Caki2 (cell line): Measurements from ENCODE around the gene TMEM207. TPM values are rescaled to one million over a fixed set of nuclear protein-coding genes. Genes with fewer than 3 reads are reported as not detected.
"Not testable (repeated sequence)": the region's sequence is repeated elsewhere in the genome, so short reads cannot be mapped to it uniquely, and the experiment has no call there.

Experiments used
- DNase-seq: peaks from one replicate; pipeline ENCODE4 v3.0.0-alpha.2; 2015; ENCODE audit warnings: low read depth
- in situ Hi-C: cut with HindIII; loops from 2 replicates; pipeline ENCODE4 v1.10.0; 2016; ENCODE audit warnings: low sequenced_read_pairs, low pct_unique_long_range_greater_than_20kb, mixed read lengths
- total RNA-seq: library from RNA; depleted of rRNA; stranded (reverse); fragments of >200 nt; shearing (Covaris generic); gene quantifications from 2 replicates; pipeline ENCODE4 v1.2.3, GENCODE V29; 2014; ENCODE audit warnings: low replicate concordance; rRNA removed

TMEM207 gene
- not detected in 2 replicates for total RNA-seq

DNA sequence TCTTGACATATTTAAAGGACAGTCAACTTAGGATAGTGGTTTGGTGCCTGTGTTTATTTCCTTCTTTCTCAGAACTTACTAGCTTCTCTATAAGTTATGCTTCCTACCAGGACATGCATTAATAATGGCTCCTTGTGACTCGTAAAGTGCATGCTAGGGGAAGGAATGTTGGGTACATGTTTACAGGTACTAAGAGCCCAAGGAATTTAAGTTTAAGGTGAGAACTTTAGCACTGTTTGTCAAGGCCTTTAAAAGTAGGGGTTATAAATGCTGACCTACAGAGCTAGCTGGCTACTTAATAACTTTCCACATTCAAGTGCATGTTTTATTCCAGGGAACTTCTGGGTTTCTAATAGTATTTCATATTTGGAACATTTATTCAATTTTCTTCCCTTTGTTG, at the start of gene TMEM207:
Gene TMEM207 (minus strand): TSS at position 101 of the 400 bp plus-strand sequence. CDS start 92 bp downstream, at position 9.
- in situ Hi-C loops, result no loop called here
- DNase-seq, result no peak

DNA sequence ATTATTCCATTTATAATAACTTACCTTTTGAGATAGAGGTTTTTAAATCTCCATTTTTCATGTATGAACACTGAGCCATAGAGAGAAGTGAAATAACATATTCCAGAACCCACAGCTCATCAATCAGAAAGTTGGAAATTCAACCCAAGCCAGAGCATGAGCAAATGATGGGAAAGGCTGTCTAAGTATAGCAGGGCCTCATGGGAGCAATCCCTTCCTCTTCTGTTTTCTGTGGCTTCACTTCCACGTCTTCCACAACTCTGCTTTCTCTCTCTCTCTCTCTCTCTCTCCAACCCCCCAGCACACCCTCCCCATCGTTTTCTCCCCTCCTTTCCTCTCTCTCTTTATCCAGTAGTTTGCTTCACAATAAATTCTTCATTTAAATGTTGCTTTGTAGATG, 49.4 kb upstream of the TMEM207 start:
- DNase-seq, result no peak
- in situ Hi-C loops, result no loop called here

DNA sequence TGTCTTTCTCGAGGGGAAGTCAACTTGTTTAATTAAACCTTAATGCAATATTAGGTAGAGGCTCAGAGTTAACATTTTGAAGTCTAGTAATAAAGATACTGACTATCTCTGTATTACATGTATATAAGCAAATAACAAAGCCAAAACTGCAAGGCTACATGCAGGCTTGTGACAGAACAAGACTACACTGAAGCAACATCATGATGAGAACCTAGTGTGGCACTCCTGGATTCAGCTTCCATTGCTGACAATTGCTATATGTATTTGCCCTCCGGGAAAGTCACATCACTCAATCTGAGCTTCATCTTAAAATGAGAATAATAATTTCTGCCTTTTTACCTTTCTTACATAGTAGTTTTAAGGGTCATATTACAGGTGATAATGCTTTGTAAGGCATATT, 48.6 kb upstream of the TMEM207 start:
- no peak for DNase-seq
- in situ Hi-C loops, result no loop called here

DNA sequence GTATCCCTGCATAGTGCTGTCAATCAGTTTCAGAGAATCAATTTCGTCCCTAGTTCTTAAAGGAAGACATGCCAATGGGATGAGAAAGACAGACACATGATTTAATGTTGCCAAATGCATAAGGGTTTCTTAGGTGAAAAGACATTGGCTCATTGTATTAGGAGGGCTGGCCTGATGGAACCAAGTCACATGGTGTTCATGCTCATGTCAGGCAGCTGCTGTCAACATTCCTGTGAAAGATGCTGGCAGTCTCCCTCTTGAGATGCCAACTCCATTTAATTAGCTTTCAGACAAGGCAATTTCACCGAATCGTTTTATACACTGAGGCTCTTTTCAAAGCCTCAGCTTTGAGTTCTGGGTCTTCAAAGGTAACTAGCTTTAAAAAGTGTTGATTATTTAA, 48.1 kb upstream of the TMEM207 start:
- no peak for DNase-seq
- in situ Hi-C loops, result no loop called here

DNA sequence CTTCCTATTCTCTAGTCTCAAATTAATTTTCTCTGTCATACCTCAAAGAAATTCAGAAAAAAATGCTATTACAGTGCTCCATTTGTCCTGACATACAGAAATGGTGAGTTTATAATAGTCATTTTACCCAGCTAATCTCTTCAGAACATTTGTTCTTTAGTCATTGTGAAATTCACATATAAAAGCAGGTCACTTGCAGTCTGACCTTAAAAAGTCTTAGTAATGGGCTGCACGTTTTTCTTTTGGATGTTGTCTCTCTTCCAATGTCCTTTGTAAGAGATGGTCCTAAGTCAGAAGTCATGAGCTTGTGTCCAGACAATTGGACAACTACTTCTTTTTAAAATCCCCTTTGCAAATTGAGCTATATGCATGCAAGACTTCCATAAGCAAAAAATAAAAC, 47.2 kb upstream of the TMEM207 start:
- DNase-seq, result no peak
- in situ Hi-C loops, result no loop called here

DNA sequence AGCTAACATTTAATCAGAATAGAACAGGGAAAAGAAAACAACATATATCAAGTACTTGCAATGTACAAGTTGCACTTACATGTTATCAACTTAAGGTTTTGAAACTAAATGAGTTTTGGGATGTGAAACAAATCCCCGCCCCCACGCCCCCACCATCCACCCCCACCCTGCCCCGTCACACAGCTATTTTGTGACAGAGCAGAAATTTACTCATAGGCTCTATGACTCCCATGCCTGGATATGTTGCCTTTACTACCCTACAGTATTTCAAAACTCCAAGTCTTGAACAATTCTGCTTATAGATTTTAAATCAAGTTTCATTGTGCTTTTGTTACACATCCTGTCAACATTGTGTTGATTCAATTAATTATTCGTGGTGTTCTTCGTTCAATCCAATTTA, 46.1 kb upstream of the TMEM207 start:
- no peak for DNase-seq
- in situ Hi-C loops, result no loop called here

DNA sequence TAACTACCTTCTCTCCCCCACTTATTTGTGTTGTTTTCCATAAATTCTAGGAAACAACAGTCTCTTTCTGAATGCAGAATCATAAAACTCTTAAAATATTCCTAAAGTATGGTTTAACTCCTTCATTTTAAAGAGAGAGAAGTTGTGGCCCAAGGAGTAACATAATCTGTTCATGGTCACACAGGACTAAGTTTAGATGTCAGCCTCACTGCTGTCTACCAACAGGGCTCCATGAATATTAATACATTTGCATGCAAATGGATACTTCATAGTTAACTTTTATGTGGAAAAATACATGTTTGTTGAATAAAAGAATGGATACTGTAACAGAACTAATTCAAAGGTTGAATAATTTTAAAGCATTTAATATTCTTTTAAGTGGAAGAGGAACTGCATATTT, 45.7 kb upstream of the TMEM207 start:
- DNase-seq, result no peak
- in situ Hi-C loops, result no loop called here

DNA sequence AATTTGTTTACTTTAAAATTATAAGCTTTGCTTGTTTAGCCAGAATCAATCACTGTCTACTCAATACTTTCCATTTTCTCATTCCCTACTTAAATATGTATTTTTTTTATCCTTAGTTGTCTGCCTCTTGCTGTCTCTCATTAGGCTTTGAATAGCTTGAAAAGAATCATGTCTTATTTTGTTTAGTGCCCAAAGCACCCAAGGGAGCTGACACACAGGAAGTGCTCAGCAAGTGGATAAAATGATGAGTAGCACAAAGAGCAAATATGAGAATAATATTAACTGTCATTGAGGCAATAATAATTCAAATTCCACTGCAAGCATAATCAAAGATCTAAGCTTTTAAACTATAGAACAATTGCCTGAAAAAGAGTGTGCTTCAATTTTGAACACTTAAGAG, 45.2 kb upstream of the TMEM207 start:
- in situ Hi-C loops, result no loop called here

DNA sequence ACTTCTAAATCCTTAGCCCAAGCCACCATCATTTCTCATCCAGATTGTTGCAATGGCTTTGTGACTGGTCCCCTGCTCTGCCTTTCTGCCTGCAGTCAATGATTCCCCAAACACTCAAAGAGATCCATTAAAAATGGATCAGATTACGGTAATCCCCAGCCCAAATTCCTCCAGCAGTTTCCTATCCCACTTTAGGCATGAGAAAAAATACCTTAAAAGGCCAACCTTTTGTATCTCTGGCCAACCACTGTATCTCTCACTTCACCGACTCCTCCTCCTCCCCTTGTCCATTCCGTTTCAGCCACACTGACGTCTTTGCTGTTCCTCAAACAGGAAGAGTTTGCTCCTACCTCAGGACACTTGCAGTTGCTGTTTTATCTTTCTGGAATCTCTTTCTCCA, 43.3 kb upstream of the TMEM207 start:
- no peak for DNase-seq
- in situ Hi-C loops, result no loop called here

More for the DNA sequence above, 45.2 kb upstream of the TMEM207 start:
- no peak for DNase-seq

DNA sequence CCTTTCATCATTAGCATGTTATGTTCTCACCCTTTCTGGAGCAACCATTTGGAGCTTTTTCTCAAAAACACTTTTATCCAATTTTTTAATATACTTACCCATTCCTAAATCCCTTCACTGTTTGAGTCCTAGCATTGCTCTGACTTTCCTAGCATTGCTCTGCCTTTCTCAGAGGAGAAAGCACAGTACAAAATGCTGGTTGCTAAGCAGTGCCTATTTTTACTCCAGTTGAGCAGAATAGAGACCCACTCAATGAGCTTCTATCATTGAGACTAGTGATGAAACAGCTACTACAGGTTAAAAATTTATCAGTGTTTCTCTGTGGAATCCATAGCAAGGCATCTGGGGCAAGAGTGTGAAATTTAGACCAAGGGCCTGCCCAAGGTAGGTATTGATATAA, 42.4 kb upstream of the TMEM207 start:
- in situ Hi-C loops, result no loop called here
- no peak for DNase-seq

DNA sequence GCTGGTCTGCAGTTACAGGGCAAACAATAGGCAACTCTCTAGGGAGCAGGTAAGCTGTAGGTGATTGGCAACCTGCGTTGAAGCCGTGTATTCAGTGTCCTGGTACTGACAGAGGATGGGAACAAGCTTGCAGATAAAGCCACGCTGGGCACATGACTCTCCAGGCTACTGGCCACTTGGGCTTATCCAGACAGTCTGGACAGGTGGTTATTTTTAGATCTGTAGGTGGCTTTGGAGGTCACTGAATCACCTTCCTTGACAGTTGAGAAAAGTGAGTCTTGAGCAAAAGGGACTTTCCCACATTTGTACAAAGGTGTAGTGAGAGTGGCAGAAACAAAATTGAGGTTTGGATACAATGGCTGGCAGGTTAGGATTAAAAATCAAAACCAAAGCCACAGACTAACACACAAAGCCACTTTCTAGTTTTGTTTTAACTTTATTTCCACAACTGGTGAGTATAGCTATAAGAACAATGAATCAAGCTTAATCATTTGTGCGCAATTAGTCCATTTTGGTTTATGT, 41.9 kb upstream of the TMEM207 start:
- in situ Hi-C loops, result no loop called here
- DNase-seq, result peak; percentile 33

DNA sequence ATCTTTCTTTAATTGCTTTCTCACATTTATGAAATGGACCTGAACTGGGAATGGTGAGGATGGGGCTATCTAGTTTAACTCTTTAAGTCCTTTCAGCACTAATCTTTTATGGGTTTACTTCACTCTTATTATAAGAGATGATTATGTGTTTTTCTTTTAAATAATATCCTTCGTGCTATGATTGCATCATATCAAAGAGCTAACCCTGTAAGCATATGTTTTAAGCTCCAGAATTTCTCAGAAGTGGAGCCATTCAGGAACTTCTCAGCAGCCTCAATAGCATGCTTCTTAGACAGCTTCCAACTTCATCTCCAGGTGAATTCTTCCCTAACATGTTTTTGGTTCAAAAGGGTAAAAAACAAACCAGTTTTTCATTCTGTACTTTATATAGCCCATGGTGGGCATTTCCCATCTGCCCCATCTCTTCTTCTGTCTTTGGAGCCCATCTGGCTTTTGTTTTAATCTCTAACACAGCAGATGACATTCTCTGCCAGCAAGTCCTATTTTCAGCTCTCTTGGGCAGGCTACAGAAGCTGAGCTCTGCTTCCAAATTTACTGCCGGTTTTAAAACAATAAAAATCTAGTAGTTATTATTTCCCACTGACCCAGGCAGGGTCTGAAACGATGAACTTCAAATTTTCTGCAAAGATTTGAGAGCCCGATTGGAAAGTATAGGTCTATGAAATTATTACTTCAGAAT, 37.4 kb upstream of the TMEM207 start:
- in situ Hi-C loops, result no loop called here
- DNase-seq, result no peak

DNA sequence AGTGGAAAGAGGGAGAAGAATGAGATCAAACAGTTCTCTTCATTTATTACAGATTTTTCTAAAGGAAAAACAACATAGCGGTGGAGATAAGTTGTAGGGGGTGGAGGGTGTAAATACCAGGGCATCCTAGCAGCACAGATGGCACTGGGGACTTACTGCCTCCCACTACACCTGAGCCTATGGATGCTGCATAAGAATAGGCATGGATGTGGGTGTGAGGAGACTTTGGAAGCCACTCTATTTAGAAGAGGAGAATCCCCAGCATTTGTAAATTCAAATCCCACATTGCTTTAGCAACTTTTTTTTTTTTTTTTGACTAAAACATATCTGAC, 36.8 kb upstream of the TMEM207 start:
- in situ Hi-C loops, result no loop called here
- DNase-seq, result no peak

DNA sequence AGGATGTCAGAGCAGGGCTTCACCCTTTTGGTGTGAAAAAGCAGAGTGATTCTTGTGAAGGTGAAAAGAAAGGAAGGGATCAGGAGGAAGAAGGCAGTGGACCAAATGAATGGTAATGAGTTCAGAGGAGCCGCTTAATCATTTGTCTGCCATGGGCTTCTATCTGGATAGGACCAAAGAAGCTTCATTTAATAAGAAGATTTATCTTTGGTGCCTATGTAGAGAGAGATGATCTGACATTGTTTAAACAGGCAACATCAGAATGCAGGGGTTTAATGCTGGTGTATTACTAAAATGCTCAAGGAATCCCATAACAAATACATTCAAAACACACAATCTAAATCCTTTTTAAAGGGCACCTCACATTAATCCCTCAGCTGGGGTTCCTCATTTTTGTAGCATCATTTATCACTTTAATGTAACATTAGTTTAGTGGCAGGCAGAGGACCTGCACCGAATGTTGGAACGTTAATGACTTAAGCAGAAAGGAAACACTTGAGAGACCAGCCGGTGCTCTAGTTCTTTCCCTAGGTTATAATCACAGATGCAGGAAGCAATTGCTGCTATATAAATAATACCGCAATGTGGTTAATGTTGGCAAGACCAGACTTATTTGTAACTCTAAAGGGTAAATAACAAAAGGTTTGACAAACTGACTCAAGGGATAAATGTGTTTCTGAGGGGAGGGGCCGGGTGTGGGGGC, 36.3 kb upstream of the TMEM207 start:
- no peak for DNase-seq
- in situ Hi-C loops, result no loop called here

DNA sequence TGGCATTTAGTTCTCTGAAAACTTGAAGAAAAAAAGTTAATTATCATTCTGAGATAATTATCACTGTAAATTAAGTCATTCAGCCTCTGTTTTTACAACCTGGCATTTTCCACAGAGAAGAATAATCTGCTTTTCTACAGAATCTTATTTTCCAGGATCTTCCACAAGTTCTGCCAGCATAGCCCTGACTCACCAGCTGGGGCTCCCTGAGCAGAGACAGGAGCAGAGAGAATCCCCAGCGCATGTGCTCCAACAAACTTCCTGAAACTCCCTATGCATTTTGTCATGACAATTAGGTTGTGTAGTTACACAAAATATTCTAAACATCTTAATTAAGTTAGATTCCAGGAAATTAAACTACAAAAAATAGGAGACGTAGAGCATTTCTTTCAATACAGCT, 32.1 kb upstream of the TMEM207 start:
- DNase-seq, result no peak
- in situ Hi-C loops, result no loop called here

DNA sequence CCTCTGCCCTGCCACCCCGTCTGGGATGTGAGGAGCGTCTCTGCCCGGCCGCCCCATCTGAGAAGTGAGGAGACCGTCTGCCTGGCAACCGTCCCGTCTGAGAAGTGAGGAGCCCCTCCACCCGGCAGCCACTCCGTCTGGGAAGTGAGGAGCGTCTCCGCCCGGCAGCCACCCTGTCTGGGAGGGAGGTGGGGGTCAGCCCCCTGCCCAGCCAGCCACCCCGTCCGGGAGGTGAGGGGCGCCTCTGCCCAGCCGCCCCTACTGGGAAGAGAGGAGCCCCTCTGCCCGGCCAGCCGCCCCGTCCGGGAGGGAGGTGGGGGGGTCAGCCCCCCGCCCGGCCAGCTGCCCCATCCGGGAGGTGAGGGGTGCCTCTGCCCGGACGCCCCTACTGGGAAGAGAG, 23.6 kb upstream of the TMEM207 start:
- DNase-seq, in situ Hi-C loops: not testable (repeated sequence)

DNA sequence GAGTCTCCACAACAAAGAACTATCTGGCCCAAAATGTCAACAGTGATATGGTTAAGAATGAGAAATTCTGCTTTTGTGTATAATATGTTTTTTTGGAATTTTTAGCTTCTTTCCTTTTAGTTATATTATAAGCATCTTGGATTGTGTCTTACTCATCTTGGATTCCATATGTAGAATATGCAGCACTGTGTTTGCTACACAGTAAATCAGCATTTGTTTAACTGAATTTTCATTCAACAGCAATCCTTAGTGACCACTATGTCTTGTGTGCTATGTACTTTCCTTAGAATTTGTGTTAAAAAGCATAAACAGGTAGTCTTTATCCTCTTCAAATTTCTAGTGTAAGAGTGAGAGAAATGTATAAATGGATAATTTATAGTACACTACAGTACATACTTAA, 18.2 kb upstream of the TMEM207 start:
- in situ Hi-C loops, result no loop called here
- no peak for DNase-seq

DNA sequence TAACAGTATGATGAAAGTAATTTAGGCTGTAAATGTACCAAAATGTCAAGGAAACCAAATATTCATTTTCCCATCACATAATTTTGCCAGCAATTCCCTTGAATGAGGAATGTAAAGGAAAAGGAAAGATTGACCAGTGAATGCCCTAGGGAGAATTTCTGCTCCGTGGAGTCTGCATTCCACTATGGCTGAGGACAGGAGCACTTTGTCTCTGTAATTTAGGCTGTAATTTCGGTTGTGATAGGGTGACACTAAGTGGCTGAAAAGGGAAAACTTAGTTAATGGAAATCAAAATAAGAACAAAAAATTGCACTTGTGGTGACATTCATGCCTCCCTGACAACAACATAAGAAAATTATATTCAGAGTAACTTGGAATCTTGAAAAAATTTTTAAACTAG, 8.3 kb upstream of the TMEM207 start:
- peak; percentile 38 for DNase-seq

DNA sequence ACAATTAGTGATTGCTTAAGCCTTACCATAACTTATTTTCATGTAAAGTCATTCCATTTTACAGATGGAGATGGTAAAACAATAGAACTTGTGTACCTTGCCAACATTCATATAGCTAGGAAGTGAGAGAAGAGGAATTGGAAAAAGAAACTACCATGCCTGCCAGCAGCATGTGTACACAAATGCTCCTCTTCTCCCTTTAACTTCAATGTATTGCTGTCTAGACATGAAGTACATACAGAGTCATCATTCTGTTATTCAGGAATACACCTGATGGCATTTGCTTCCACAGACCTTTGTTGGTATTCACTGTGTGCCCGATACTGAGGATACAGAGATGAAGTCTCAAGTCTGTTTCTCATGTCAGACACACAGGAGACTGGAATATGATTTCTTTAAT, 7.1 kb upstream of the TMEM207 start:
- no peak for DNase-seq
- in situ Hi-C loops, result no loop called here

More for the DNA sequence above, 8.3 kb upstream of the TMEM207 start:
- in situ Hi-C loops, result no loop called here

DNA sequence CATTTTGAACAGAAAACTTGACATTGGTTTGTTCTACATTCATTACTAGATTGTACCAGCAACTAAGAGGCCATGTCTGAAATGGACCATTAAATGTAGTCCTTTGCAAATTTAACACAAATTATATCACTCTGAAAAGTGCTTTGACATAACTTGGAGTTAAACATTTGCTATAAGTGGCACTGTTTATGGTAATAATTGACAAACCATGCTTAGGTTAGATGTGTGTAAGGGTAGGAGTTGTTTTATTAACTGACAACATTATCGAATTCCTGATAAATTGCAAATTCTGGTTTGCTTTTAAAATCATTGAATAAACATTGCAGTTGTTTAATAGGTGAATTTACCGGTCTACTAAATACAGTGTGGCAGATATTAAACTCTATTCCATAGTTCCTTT, 6.1 kb upstream of the TMEM207 start:
- in situ Hi-C loops, result no loop called here
- DNase-seq, result peak; percentile 48
